Measurements from ENCODE around the gene NSMF. TPM values are rescaled to one million over a fixed set of nuclear protein-coding genes. Genes with fewer than 3 reads are reported as not detected.

The NSMF gene
- total and polyA plus RNA-seq, 2 of the 4 experiments (the other 2 are of a cell fraction), result 7.7 to 40.9 TPM

DNA sequence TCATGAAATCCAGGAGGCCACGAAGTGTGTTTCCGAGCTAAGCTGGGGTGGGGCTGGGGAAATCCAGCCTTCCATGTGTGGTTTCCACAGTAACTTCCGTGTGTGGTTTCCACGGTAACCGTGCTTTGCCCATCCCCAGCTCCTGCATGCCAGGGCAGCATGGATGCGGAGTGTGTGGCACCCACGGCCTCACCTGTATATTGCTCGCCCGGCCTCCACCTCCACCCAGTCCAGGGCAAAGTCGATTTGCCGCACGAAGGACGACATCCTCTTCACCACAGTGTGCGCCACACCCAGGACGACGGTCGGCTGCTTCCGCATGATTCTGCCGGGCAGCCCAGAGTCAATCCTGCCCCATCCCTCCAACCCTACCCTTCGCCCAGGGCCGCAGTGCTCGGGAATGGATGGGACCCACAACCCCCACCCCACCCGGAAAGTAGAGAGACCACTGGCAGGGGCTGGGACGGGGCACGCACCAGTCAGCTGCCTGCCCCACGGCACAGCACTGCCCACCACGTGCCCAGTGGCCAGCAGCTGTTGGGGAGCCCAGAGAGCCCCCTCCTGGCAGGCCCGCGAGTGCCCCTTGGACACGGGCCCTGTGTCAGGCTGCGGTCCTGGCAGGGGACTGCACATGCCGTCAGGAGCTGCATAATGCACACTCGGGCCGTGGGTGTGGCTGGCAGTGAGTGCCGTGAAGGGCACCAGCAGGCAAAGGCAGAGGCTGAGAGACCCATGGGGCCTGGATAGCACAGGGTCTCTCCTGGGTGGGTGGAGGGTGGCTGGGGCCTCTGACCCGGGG is 39.0 kb upstream of the NSMF start:
- no peaks in the 10 kb centered on the region for H4K20me1 ChIP-seq (ENCODE audit: insufficient read depth, low read length)
- H3K14ac ChIP-seq (replicated peaks; ENCODE audit: low read depth, low read length), result no peak overlapping the region
- H3K18ac ChIP-seq (ENCODE audit: low read depth, low read length), result no peak overlapping the region
- H3K9ac ChIP-seq (ENCODE audit: low read depth, low read length), result no peak overlapping the region
- no peaks in the 10 kb centered on the region for H3K79me1 ChIP-seq (ENCODE audit: low read depth in 1 of 2, low read length in 2 of 2)
- peaks cover 3% of the 10 kb centered on the region; the same call in 1 of the 2 replicates for H3K9me3 ChIP-seq (ENCODE audit: control insufficient read depth, insufficient read depth, low read length)
- H2BK15ac ChIP-seq (ENCODE audit: low read depth, low read length), result no peak overlapping the region
- no peak overlapping the region for H2BK5ac ChIP-seq (ENCODE audit: low read depth, low read length, poor library complexity, severe bottlenecking)
- H2BK120ac ChIP-seq (ENCODE audit: low read depth, low read length), result no peak overlapping the region
- 60% methylated on average over 10 of the region's 36 CpGs; no CpG with 5 or more reads in 1 of the 2 experiments for WGBS, 2 experiments (ENCODE audit: extremely low coverage in 2 of 2, insufficient read length in 1 of 2)
- no peak overlapping the region for H3K4me3 ChIP-seq (ENCODE audit: insufficient read depth, low read depth, low read length)
- H4K8ac ChIP-seq (ENCODE audit: low read depth in 2 of 2, low read length in 2 of 2), result no peak overlapping the region
- ATAC-seq (ENCODE audit: low read depth), result no peak
- no peak overlapping the region for H3K27ac ChIP-seq (ENCODE audit: insufficient read depth, low read length)
- no peak overlapping the region for H3K23ac ChIP-seq (ENCODE audit: low read depth, low read length)
- no peak for DNase-seq
- no peak overlapping the region for H2AK5ac ChIP-seq (ENCODE audit: low read depth, low read length)
- no peaks in the 10 kb centered on the region for H3K4me1 ChIP-seq (ENCODE audit: control insufficient read depth, insufficient read depth, low read length)
- ChIA-PET CTCF (interaction anchor here (0.6 kb wide), 1 partner anchor 288 kb away, joined by 3 read pairs; no protein-coding TSS in a partner anchor), POLR2A (ENCODE audit: unreplicated experiment) (no interaction called here)
- no TSS peak for BruUV-seq (replicated peaks)
- H3K27me3 ChIP-seq (ENCODE audit: control insufficient read depth, insufficient read depth, low read length), result peaks cover 2% of the 10 kb centered on the region; the same call in 1 of the 2 replicates
- H3K56ac ChIP-seq (ENCODE audit: extremely low read depth, insufficient read depth, low read length), result no peak overlapping the region
- H3K9me1 ChIP-seq (ENCODE audit: insufficient read depth, low read length), result no peaks in the 10 kb centered on the region
- no peak overlapping the region for H2AFZ ChIP-seq (replicated peaks; ENCODE audit: low read length, poor library complexity)
- no peak overlapping the region for H3K4me2 ChIP-seq (ENCODE audit: low read depth, low read length)
- no peak overlapping the region for H3K4ac ChIP-seq (ENCODE audit: low read depth, low read length)
- no peak overlapping the region for H2BK20ac ChIP-seq (ENCODE audit: low read depth, low read length)
- H4K5ac ChIP-seq (ENCODE audit: low read depth, low read length), result no peak overlapping the region
- no peak overlapping the region for H4K91ac ChIP-seq (ENCODE audit: insufficient read depth, low read depth, low read length)
- in situ Hi-C loops (cut with MboI; ENCODE audit: low sequenced_read_pairs) (no loop called here), intact Hi-C loops (cut with micrococcal nuclease) (no loop called here), dilution Hi-C loops (cut with HindIII; ENCODE audit: low sequenced_read_pairs, unreplicated experiment) (no loop called here)
- H2AK9ac ChIP-seq (replicated peaks; ENCODE audit: low read depth, low read length, poor library complexity), result no peak overlapping the region
- H3K36me3 ChIP-seq (ENCODE audit: control insufficient read depth, insufficient read depth, low read length), result no peaks in the 10 kb centered on the region
- no peak for TF ChIP-seq FOS (IDR thresholded peaks at IDR 0.05; ENCODE audit: low read depth, low read length)
- TF ChIP-seq RFX5 (IDR thresholded peaks at IDR 0.05; ENCODE audit: low read depth, low read length), result no peak
- TF ChIP-seq BHLHE40 (IDR thresholded peaks at IDR 0.05; ENCODE audit: low read depth, low read length), result no peak
- TF ChIP-seq, protein P1, sequence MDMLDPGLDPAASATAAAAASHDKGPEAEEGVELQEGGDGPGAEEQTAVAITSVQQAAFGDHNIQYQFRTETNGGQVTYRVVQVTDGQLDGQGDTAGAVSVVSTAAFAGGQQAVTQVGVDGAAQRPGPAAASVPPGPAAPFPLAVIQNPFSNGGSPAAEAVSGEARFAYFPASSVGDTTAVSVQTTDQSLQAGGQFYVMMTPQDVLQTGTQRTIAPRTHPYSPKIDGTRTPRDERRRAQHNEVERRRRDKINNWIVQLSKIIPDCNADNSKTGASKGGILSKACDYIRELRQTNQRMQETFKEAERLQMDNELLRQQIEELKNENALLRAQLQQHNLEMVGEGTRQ (IDR thresholded peaks at IDR 0.05; ENCODE audit: low read depth, low read length), result no peak
- TF ChIP-seq NFE2L2 (IDR thresholded peaks at IDR 0.05; ENCODE audit: low read depth, low read length), result no peak
- no peak for TF ChIP-seq SMC3 (IDR thresholded peaks at IDR 0.05; ENCODE audit: low read depth, low read length)
- TF ChIP-seq, protein P2, sequence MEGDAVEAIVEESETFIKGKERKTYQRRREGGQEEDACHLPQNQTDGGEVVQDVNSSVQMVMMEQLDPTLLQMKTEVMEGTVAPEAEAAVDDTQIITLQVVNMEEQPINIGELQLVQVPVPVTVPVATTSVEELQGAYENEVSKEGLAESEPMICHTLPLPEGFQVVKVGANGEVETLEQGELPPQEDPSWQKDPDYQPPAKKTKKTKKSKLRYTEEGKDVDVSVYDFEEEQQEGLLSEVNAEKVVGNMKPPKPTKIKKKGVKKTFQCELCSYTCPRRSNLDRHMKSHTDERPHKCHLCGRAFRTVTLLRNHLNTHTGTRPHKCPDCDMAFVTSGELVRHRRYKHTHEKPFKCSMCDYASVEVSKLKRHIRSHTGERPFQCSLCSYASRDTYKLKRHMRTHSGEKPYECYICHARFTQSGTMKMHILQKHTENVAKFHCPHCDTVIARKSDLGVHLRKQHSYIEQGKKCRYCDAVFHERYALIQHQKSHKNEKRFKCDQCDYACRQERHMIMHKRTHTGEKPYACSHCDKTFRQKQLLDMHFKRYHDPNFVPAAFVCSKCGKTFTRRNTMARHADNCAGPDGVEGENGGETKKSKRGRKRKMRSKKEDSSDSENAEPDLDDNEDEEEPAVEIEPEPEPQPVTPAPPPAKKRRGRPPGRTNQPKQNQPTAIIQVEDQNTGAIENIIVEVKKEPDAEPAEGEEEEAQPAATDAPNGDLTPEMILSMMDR (conservative IDR thresholded peaks at IDR 0.05; ENCODE audit: low read depth, low read length), result no peak
- TF ChIP-seq RCOR1 (IDR thresholded peaks at IDR 0.05; ENCODE audit: insufficient replicate concordance, low read length), result no peak
- TF ChIP-seq, protein P3, sequence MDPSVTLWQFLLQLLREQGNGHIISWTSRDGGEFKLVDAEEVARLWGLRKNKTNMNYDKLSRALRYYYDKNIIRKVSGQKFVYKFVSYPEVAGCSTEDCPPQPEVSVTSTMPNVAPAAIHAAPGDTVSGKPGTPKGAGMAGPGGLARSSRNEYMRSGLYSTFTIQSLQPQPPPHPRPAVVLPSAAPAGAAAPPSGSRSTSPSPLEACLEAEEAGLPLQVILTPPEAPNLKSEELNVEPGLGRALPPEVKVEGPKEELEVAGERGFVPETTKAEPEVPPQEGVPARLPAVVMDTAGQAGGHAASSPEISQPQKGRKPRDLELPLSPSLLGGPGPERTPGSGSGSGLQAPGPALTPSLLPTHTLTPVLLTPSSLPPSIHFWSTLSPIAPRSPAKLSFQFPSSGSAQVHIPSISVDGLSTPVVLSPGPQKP (IDR thresholded peaks at IDR 0.05; ENCODE audit: borderline replicate concordance, low read depth, low read length), result no peak
- TF ChIP-seq POLR2A (IDR thresholded peaks at IDR 0.05; ENCODE audit: low read depth, low read length), result no peak
- no peak for TF ChIP-seq CHD1 (IDR thresholded peaks at IDR 0.05; ENCODE audit: low read depth, low read length)
- TF ChIP-seq MXI1 (IDR thresholded peaks at IDR 0.05; ENCODE audit: borderline replicate concordance, low read depth, low read length), result no peak
- no peak for TF ChIP-seq RAD21 (IDR thresholded peaks at IDR 0.05; ENCODE audit: low read length)
- no peak for TF ChIP-seq MAFK (IDR thresholded peaks at IDR 0.05; ENCODE audit: low read depth, low read length)
- no peak for TF ChIP-seq CEBPB (IDR thresholded peaks at IDR 0.05; ENCODE audit: low read depth, low read length)

Measured in IMR-90 (cell line).